GM12873 (cell line): Measurements from ENCODE around the gene E2F1.

ENCODE experiments used
- CTCF ChIP-seq: IDR thresholded peaks from 2 replicates; pipeline ENCODE4 v1.5.1; 2012; ENCODE audit warnings: low read depth, mild to moderate bottlenecking, moderate library complexity, low read length, control low read depth; ENCODE audit not compliant: insufficient read depth; ENCODE audit errors: missing control alignments

E2F1 gene

GRCh38 chr20:33673410-33674293 is 12.5 kb downstream of the E2F1 start:
- TF ChIP-seq CTCF, result no peak

GRCh38 chr20:33673114-33673409 is 13.1 kb downstream of the E2F1 start:
- TF ChIP-seq CTCF, result no peak

- no peak for TF ChIP-seq CTCF
These were observed 13.6 kb downstream of the E2F1 start for GRCh38 chr20:33672426-33673113.

DNA sequence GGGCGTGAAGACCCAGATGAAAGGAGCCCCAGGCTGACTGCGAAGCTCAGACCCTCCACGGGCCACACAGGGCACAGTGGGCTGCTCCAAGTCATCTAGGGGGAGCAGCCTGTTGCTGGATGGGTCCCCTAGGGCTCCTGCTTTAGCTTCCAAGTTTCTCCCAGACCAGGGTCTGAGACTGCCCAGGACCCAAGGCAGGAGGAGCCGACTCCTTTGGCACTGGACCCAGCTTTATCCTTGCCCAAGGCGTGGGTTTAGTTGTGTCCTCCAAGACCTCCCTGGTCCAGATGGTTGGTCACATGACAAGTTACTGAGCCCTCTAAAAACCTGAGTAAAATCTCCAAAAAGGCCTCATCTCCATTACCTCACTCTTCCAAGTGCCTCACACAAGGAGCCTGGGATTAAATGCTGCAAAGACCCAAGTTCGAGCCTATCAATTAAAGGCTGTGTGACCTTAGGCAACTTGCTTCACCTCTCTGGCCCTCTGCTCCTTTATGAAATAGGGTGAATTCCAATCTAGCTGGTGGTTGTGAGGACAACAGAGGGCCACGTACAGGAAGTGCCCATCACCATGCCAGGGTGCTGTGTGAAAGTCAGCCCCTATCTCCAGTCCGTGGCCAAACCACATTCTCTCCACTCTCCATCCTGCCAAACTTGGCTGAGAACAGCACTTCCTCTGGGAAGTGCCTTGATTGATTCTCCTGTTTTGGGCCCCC is 14.5 kb downstream of the E2F1 start:
- TF ChIP-seq CTCF, result no peak

- no peak for TF ChIP-seq CTCF
These were observed 15.3 kb downstream of the E2F1 start for GRCh38 chr20:33670715-33671499.

GRCh38 chr20:33669873-33670640 is 16.1 kb downstream of the E2F1 start:
- TF ChIP-seq CTCF, result no peak
